ENCODE data around the gene PTPRM. TPM values are rescaled to one million over a fixed set of nuclear protein-coding genes. Genes with fewer than 3 reads are reported as not detected.

The PTPRM gene
- total RNA-seq, 1 experiment from 2014 or later = 6.2 TPM

DNA sequence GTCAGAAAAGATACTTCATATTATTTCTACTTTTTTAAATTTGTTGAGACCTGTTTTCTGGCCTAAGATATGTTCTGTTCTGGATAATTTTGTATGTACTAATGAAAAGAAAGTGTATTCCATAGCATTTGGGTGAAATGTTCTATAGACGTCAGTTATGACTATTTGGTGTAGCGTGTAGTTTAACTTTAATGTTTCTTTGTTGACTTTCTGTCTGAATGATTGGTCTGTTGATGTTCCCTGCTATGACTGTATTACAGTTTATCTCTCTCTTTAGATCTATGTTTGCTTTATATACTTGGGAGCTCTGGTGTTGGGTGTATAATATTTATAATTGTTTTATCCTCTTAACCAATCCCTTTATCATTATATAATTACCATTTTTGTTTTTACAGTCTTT, 352.4 kb downstream of the PTPRM start:
- 0 out of 5 replicates have a peak, but pooled peaks cover 0 to 3% of the 10 kb centered on the region in 2 experiments for H3K9me3 Mint-ChIP-seq
- H3K27me3 Mint-ChIP-seq (ENCODE audit: low read depth) = no peaks in the 10 kb centered on the region
- H3K36me3 Mint-ChIP-seq (ENCODE audit: insufficient read depth in 1 of 3, low read depth in 3 of 3) = no peaks in the 10 kb centered on the region; a peak in 1 of 7 replicates
- no peak overlapping the region for H3K27ac Mint-ChIP-seq
- H3K4me1 Mint-ChIP-seq = peaks cover 4% of the 10 kb centered on the region in 2 experiments; a peak in 3 of 4 replicates
- H3K4me3 Mint-ChIP-seq = no peak overlapping the region
- Histone ChIP-seq H3K9ac (ENCODE audit: extremely low read depth, insufficient read length, low read length) (no peak overlapping the region), H4K91ac (ENCODE audit: insufficient read length, low read depth, low read length) (no peak overlapping the region), H3K4me2 (ENCODE audit: insufficient read depth, insufficient read length, low read length) (no peak overlapping the region), H2AFZ (ENCODE audit: low read length) (no peak overlapping the region), H3K56ac (ENCODE audit: insufficient read length, low read depth, low read length) (no peak overlapping the region), H3K23me2 (ENCODE audit: insufficient read length, low read depth, low read length, poor library complexity, severe bottlenecking) (no peaks in the 10 kb centered on the region), H3K4ac (ENCODE audit: low read depth, low read length) (no peak overlapping the region), H2BK20ac (ENCODE audit: low read depth, low read length, poor library complexity, severe bottlenecking) (no peak overlapping the region), H2BK15ac (ENCODE audit: low read depth, low read length) (no peak overlapping the region), H2AK5ac (ENCODE audit: insufficient read length, low read length) (no peak overlapping the region), H3K9me3 (ENCODE audit: control insufficient read depth, low read depth, low read length) (no peaks in the 10 kb centered on the region), H3K4me1 (ENCODE audit: insufficient read depth, low read length) (peaks cover 3% of the 10 kb centered on the region; the same call in 1 of the 2 replicates), H2BK5ac (ENCODE audit: insufficient read length, low read length) (no peak overlapping the region), H4K20me1 (ENCODE audit: control insufficient read depth, insufficient read depth, insufficient read length) (no peaks in the 10 kb centered on the region), H3T11ph (ENCODE audit: low read length) (no peak overlapping the region), H4K8ac (replicated peaks; ENCODE audit: insufficient read length, low read depth, low read length) (no peak overlapping the region), H3K27ac (ENCODE audit: insufficient read length, low read depth, low read length) (no peak overlapping the region), H3K79me1 (ENCODE audit: insufficient read depth, low read depth, low read length, poor library complexity, severe bottlenecking) (no peaks in the 10 kb centered on the region), H2BK120ac (ENCODE audit: low read depth, low read length, poor library complexity, severe bottlenecking) (no peak overlapping the region), H3K18ac (ENCODE audit: insufficient read length, low read depth, low read length) (no peak overlapping the region), H3K27me3 (ENCODE audit: insufficient read depth, low read length) (no peaks in the 10 kb centered on the region), H3K79me2 (ENCODE audit: insufficient read depth, low read length) (no peaks in the 10 kb centered on the region), H3K23ac (ENCODE audit: insufficient read length, low read depth, low read length) (no peak overlapping the region), H3K14ac (ENCODE audit: insufficient read depth, low read length) (no peak overlapping the region), H4K5ac (ENCODE audit: insufficient read length, low read depth, low read length) (no peak overlapping the region), H2BK12ac (ENCODE audit: insufficient read length, low read depth, low read length) (no peak overlapping the region)
- no peak for DNase-seq
- WGBS (ENCODE audit: extremely low coverage, insufficient read length, low lambda C conversion rate) = no CpG with 5 or more reads among the region's 2 CpGs
- TF ChIP-seq, protein P1, sequence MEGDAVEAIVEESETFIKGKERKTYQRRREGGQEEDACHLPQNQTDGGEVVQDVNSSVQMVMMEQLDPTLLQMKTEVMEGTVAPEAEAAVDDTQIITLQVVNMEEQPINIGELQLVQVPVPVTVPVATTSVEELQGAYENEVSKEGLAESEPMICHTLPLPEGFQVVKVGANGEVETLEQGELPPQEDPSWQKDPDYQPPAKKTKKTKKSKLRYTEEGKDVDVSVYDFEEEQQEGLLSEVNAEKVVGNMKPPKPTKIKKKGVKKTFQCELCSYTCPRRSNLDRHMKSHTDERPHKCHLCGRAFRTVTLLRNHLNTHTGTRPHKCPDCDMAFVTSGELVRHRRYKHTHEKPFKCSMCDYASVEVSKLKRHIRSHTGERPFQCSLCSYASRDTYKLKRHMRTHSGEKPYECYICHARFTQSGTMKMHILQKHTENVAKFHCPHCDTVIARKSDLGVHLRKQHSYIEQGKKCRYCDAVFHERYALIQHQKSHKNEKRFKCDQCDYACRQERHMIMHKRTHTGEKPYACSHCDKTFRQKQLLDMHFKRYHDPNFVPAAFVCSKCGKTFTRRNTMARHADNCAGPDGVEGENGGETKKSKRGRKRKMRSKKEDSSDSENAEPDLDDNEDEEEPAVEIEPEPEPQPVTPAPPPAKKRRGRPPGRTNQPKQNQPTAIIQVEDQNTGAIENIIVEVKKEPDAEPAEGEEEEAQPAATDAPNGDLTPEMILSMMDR (conservative IDR thresholded peaks at IDR 0.05) = no peak
